Ovary (tissue), 3 donors: ENCODE data around the gene PFKP.

Experiments used
- EP300 ChIP-seq: sonication (generic); formaldehyde crosslinking; IDR thresholded peaks from one replicate; pipeline ENCODE4 v1.6.1; 2017; ENCODE audit warnings: antibody characterized with exemption
- POLR2A ChIP-seq: fragments of 450-650 bp; IDR thresholded peaks from one replicate; pipeline ENCODE4 v1.6.1; 2017; ENCODE audit warnings: antibody characterized with exemption, mild to moderate bottlenecking, moderate library complexity
- TF ChIP-seq, protein P1 (sequence below), 3 donors: fragments of 450-650 bp in 2 of 3; fragments of 200-600 bp in 1 of 3; IDR thresholded peaks; one replicate each; pipeline versions ENCODE4 v1.5.1 to v1.8.0; 2016 to 2022; ENCODE audit warnings: antibody characterized with exemption in 3 of 3, mild to moderate bottlenecking in 1 of 3
- donor health status: DM: no; HTN: no; CAD: no.

DNA sequence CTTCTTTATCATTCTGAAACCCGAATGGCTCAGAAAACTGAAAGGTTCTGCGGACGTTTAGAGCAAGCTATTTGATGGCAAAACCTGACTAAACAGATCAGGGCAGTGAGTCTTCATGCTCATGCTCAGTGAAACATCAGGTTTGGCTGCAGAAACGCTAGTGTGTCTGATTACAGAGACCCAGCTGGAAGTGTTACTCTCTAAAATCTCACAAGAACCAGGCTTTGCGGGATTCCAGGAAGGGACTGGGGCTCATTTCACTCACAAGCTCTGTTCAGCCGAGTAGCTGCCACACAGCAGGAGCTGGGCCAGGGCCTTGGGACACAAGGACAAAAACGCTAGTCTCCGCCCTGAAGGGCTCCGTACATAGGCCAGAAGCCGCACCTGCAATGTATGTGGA, 102.3 kb downstream of the PFKP start:
- TF ChIP-seq POLR2A (no peak), EP300 (no peak)
- TF ChIP-seq, protein P1, sequence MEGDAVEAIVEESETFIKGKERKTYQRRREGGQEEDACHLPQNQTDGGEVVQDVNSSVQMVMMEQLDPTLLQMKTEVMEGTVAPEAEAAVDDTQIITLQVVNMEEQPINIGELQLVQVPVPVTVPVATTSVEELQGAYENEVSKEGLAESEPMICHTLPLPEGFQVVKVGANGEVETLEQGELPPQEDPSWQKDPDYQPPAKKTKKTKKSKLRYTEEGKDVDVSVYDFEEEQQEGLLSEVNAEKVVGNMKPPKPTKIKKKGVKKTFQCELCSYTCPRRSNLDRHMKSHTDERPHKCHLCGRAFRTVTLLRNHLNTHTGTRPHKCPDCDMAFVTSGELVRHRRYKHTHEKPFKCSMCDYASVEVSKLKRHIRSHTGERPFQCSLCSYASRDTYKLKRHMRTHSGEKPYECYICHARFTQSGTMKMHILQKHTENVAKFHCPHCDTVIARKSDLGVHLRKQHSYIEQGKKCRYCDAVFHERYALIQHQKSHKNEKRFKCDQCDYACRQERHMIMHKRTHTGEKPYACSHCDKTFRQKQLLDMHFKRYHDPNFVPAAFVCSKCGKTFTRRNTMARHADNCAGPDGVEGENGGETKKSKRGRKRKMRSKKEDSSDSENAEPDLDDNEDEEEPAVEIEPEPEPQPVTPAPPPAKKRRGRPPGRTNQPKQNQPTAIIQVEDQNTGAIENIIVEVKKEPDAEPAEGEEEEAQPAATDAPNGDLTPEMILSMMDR (IDR thresholded peaks at IDR 0.05), result no peak
